GM10266 (cell line): ENCODE results near the gene CDC42SE2.

Source experiments
- DNase-seq: peaks from one replicate; pipeline ENCODE4 v3.0.0; 2012; ENCODE audit errors: extremely low spot score
- CTCF ChIP-seq: IDR thresholded peaks from 2 replicates; pipeline ENCODE4 v1.5.1; 2012; ENCODE audit warnings: mild to moderate bottlenecking, low read depth; ENCODE audit not compliant: control insufficient read depth, insufficient read depth; ENCODE audit errors: missing control alignments

The CDC42SE2 gene

DNA sequence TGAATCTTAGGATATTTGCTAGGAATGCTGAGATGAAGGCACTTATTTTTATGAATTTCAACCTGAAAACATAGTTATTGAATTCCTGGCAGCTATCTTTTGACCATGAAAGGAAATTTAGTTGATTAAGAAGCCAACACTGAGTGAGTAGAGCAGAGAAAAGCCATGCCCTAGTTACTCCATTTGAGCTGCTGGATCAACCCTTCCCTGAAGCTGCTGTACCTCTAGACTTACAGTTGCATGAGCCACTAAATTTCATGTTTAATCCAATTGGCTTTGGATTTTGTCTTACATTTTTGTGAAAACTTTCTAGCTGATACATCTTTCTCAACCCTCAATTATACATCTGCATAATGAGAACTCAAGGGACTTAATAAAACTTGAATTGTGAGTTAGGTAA, 54.6 kb downstream of the CDC42SE2 start:
- no peak for TF ChIP-seq CTCF

DNA sequence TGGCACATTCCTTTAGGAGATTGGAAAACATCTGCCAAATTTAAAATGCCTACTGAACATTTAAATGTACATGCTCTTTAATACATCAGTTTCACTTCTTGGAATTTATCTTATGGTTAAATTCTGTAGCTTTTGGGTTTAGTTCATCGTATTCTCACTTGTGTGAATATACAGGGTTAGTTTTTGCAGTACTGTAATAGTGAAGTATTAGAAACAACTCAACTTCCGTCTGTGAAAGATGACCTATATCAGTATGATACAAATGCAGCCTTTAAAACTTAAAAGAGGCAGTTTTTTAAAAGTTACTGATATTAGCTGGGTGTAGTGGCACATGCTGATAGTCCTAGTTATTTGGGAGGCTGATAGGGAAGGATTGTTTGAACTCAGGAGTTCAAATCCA, 57.2 kb downstream of the CDC42SE2 start:
- DNase-seq = no peak
- TF ChIP-seq CTCF = no peak

More for the DNA sequence above, 54.6 kb downstream of the CDC42SE2 start:
- no peak for DNase-seq

GRCh38 chr5:131322926-131323325, 59.1 kb downstream of the CDC42SE2 start:
- no peak for TF ChIP-seq CTCF
- no peak for DNase-seq

DNA sequence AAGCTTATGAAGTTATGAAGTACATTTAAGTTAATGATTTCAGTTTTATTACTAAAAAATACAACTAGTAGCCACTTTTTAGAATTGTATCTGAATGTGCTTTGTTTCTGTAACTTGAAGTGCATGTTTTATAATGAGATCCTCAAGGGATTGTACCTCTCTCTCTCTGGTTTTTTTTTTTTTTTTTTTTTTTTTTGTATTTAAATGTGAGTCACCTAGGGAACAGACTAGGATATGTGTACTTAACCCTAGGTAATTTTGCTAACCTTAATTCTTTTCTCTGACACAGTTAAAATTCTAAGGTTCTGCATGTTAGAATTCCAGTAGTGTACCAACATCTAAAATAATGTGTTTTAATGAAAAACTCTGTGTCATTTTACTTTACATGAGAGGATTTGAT, 59.5 kb downstream of the CDC42SE2 start:
- TF ChIP-seq CTCF = no peak
- DNase-seq = no peak

GRCh38 chr5:131324303-131324702, 60.5 kb downstream of the CDC42SE2 start:
- DNase-seq = no peak
- TF ChIP-seq CTCF = no peak

- no peak for TF ChIP-seq CTCF
- no peak for DNase-seq
Measured at GRCh38 chr5:131328536-131329285, 64.9 kb downstream of the CDC42SE2 start.

GRCh38 chr5:131329286-131329560, 65.4 kb downstream of the CDC42SE2 start:
- DNase-seq = no peak
- no peak for TF ChIP-seq CTCF
